IMR-90 (cell line): ENCODE results near the gene NDUFC2. TPM values are rescaled to one million over a fixed set of nuclear protein-coding genes. Genes with fewer than 3 reads are reported as not detected.

Source experiments
- ATAC-seq: fragments of 200-7000 bp; cut with Tn5 transposase; 2 replicates; pipeline ENCODE4 v1.9.1; 2020; ENCODE audit warnings: low read depth, mild to moderate bottlenecking, moderate library complexity
- BruUV-seq: library from RNA; stranded (reverse); fragments of 400-500 nt; replicated peaks from 2 replicates; lab custom pipeline; 2021; lab: Mats Ljungman, UMichigan
- CTCF ChIA-PET: fragments of 300-600 bp; formaldehyde crosslinking; extraction: SDS; loops from one replicate; lab custom pipeline; 2021; ENCODE audit warnings: antibody characterized with exemption; lab: Yijun Ruan, JAX
- POLR2A ChIA-PET: fragments of 300-600 bp; sonication (Branson Sonifier 250); formaldehyde crosslinking; loops from one replicate; lab custom pipeline; 2022; ENCODE audit warnings: antibody characterized with exemption; ENCODE audit not compliant: unreplicated experiment; lab: Charles Lee
- DNase-seq: peaks from one replicate; pipeline ENCODE4 v3.0.0; 2013
- H2AFZ ChIP-seq: replicated peaks from 2 replicates; pipeline ENCODE3; 2013; ENCODE audit warnings: low read length, mild to moderate bottlenecking; ENCODE audit not compliant: poor library complexity
- H2AK5ac ChIP-seq: 2 replicates; pipeline ENCODE4 v1.6.1; 2013; ENCODE audit warnings: low read depth, low read length, inconsistent platforms
- H2AK9ac ChIP-seq: replicated peaks from 2 replicates; pipeline ENCODE3; 2013; ENCODE audit warnings: mild to moderate bottlenecking, low read depth, low read length, moderate library complexity; ENCODE audit not compliant: poor library complexity
- H2BK120ac ChIP-seq: 2 replicates; pipeline ENCODE4 v1.6.1; 2013; ENCODE audit warnings: low read depth, low read length, inconsistent platforms
- H2BK15ac ChIP-seq: 3 replicates; pipeline ENCODE4 v1.6.1; 2013; ENCODE audit warnings: low read depth, low read length, inconsistent platforms
- H2BK20ac ChIP-seq: 2 replicates; pipeline ENCODE4 v1.6.1; 2013; ENCODE audit warnings: low read depth, mild to moderate bottlenecking, inconsistent platforms, low read length, moderate library complexity
- H2BK5ac ChIP-seq: 2 replicates; pipeline ENCODE4 v1.6.1; 2013; ENCODE audit warnings: mild to moderate bottlenecking, low read depth, low read length, inconsistent platforms; ENCODE audit not compliant: poor library complexity, severe bottlenecking
- H3K14ac ChIP-seq: replicated peaks from 2 replicates; pipeline ENCODE4 v1.6.1; 2013; ENCODE audit warnings: low read depth, low read length, inconsistent platforms
- H3K18ac ChIP-seq: 2 replicates; pipeline ENCODE4 v1.6.1; 2013; ENCODE audit warnings: low read depth, low read length, control low read depth
- H3K23ac ChIP-seq: 2 replicates; pipeline ENCODE4 v1.6.1; 2013; ENCODE audit warnings: low read depth, low read length, inconsistent platforms
- H3K27ac ChIP-seq: 2 replicates; pipeline ENCODE4 v1.5.1; 2013; ENCODE audit warnings: mild to moderate bottlenecking, control low read depth, low read length; ENCODE audit not compliant: insufficient read depth
- H3K27me3 ChIP-seq: 2 replicates; pipeline ENCODE4 v1.6.1; 2013; ENCODE audit warnings: low read length; ENCODE audit not compliant: control insufficient read depth, insufficient read depth
- H3K36me3 ChIP-seq: 2 replicates; pipeline ENCODE4 v1.6.1; 2013; ENCODE audit warnings: low read length, mixed read lengths; ENCODE audit not compliant: control insufficient read depth, insufficient read depth
- H3K4ac ChIP-seq: 2 replicates; pipeline ENCODE4 v1.6.1; 2013; ENCODE audit warnings: low read depth, low read length, inconsistent platforms
- H3K4me1 ChIP-seq: 2 replicates; pipeline ENCODE4 v1.6.1; 2013; ENCODE audit warnings: low read length, mixed read lengths; ENCODE audit not compliant: control insufficient read depth, insufficient read depth
- H3K4me2 ChIP-seq: 2 replicates; pipeline ENCODE4 v1.6.1; 2013; ENCODE audit warnings: low read depth, mild to moderate bottlenecking, control low read depth, low read length, moderate library complexity
- H3K4me3 ChIP-seq: 2 replicates; pipeline ENCODE4 v1.5.1; 2013; ENCODE audit warnings: low read depth, mild to moderate bottlenecking, control low read depth, low read length, moderate library complexity; ENCODE audit not compliant: insufficient read depth
- H3K56ac ChIP-seq: 2 replicates; pipeline ENCODE4 v1.6.1; 2013; ENCODE audit warnings: low read length, inconsistent platforms; ENCODE audit not compliant: insufficient read depth; ENCODE audit errors: extremely low read depth
- H3K79me1 ChIP-seq, 2 experiments: 2 replicates each; pipeline ENCODE4 v1.6.1; 2013; ENCODE audit warnings: low read length in 2 of 2, inconsistent platforms in 1 of 2, low read depth in 1 of 2
- H3K9ac ChIP-seq: 2 replicates; pipeline ENCODE4 v1.6.1; 2013; ENCODE audit warnings: low read depth, low read length, control low read depth
- H3K9me1 ChIP-seq: 2 replicates; pipeline ENCODE4 v1.6.1; 2013; ENCODE audit warnings: low read length, inconsistent platforms; ENCODE audit not compliant: insufficient read depth
- H3K9me3 ChIP-seq: 2 replicates; pipeline ENCODE4 v1.6.1; 2013; ENCODE audit warnings: low read length; ENCODE audit not compliant: control insufficient read depth, insufficient read depth
- H4K20me1 ChIP-seq: 2 replicates; pipeline ENCODE4 v1.6.1; 2013; ENCODE audit warnings: low read length, inconsistent platforms; ENCODE audit not compliant: insufficient read depth
- H4K5ac ChIP-seq: 2 replicates; pipeline ENCODE4 v1.6.1; 2013; ENCODE audit warnings: mild to moderate bottlenecking, low read depth, low read length, control low read depth
- H4K8ac ChIP-seq, 2 experiments: 2 replicates each; pipeline ENCODE4 v1.6.1; 2013; ENCODE audit warnings: low read depth in 2 of 2, low read length in 2 of 2, control low read depth in 1 of 2, inconsistent platforms in 1 of 2
- H4K91ac ChIP-seq: 2 replicates; pipeline ENCODE4 v1.6.1; 2013; ENCODE audit warnings: low read depth, low read length, inconsistent platforms; ENCODE audit not compliant: insufficient read depth
- BHLHE40 ChIP-seq: fragments of 150-350 bp; IDR thresholded peaks from 2 replicates; pipeline ENCODE4 v1.6.1; 2016; ENCODE audit warnings: mild to moderate bottlenecking, low read depth, low read length
- CTCF ChIP-seq: conservative IDR thresholded peaks from 2 replicates; pipeline ENCODE4 v1.5.1; 2012; ENCODE audit warnings: mild to moderate bottlenecking, low read depth, low read length, improper control_type of control experiment
- FOS ChIP-seq: fragments of 150-350 bp; IDR thresholded peaks from 2 replicates; pipeline ENCODE4 v1.6.1; 2016; ENCODE audit warnings: low read depth, low read length
- MAFK ChIP-seq: IDR thresholded peaks from 2 replicates; pipeline ENCODE4 v1.6.1; 2012; ENCODE audit warnings: low read depth, low read length, improper control_type of control experiment
- MAZ ChIP-seq: IDR thresholded peaks from 2 replicates; pipeline ENCODE4 v1.6.1; 2012; ENCODE audit warnings: low read depth, mild to moderate bottlenecking, low read length, improper control_type of control experiment, moderate library complexity, borderline replicate concordance
- RCOR1 ChIP-seq: IDR thresholded peaks from 2 replicates; pipeline ENCODE4 v1.6.1; 2012; ENCODE audit warnings: mild to moderate bottlenecking, low read length, improper control_type of control experiment; ENCODE audit not compliant: insufficient replicate concordance
- SMC3 ChIP-seq: fragments of 150-350 bp; IDR thresholded peaks from 2 replicates; pipeline ENCODE4 v1.6.1; 2016; ENCODE audit warnings: low read depth, mild to moderate bottlenecking, antibody characterized with exemption, low read length, moderate library complexity
- WGBS, 2 experiments: methylation state at CpG; one replicate each; pipeline versions ENCODE4 v1.1.5 to v1.1.7; 2013; ENCODE audit warnings: missing lambda C conversion rate in 2 of 2; ENCODE audit not compliant: insufficient read length in 1 of 2; ENCODE audit errors: extremely low coverage in 2 of 2; 5-methylcytosine and 5-hydroxymethylcytosine counted together
- dilution Hi-C: fragments of 300-500 bp; cut with HindIII; formaldehyde crosslinking; loops from one replicate; pipeline ENCODE4 v1.14.3; 2018; ENCODE audit warnings: low sequenced_read_pairs; ENCODE audit not compliant: unreplicated experiment
- in situ Hi-C: fragments of 300-500 bp; cut with MboI; formaldehyde crosslinking; loops from 3 replicates; pipeline ENCODE4 v1.14.3; 2019; ENCODE audit warnings: low sequenced_read_pairs, inconsistent platforms, mixed read lengths
- intact Hi-C: fragments of 100-400 bp; cut with micrococcal nuclease; formaldehyde crosslinking; loops from 2 replicates; pipeline ENCODE4 v1.10.0; 2022
- polyA plus RNA-seq, 3 experiments: library from polyadenylated mRNA; depleted of rRNA; stranded (reverse); fragments of >200 nt; gene quantifications; 2 replicates each; pipeline ENCODE4 v1.2.3, GENCODE V29; 2012; ENCODE audit warnings: low replicate concordance in 1 of 3
- total RNA-seq: library from RNA; depleted of rRNA; stranded (reverse); fragments of >200 nt; gene quantifications from 2 replicates; pipeline ENCODE4 v1.2.3, GENCODE V29; 2012

NDUFC2 gene
- total and polyA plus RNA-seq, 2 of the 4 experiments (the other 2 are of a cell fraction): 146 to 340 TPM

DNA sequence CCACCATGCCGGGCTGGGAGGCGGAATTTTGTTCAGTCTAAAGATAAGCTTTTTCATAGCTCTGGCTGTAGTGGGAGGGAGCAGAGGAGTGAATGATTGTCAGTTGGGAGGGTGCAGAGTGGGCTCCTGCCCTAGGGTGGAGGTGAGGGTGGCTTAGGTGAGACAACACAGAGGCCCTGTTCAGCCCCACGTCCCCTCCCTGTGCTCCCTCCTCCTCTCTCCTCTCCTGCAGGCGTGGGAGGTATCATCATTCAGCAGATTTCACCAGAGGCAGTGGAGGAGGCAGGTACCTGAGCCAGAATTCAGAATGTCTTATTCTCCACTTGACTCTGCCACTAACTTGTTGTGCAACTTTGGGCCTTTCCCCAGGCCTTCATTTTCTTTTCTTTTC is 17.7 kb downstream of the NDUFC2 start:
- H2AFZ ChIP-seq: no peak overlapping the region
- CTCF ChIA-PET: no interaction called here

More for the DNA sequence above, 17.7 kb downstream of the NDUFC2 start:
- Histone ChIP-seq H2BK5ac (no peak overlapping the region), H2AK9ac (no peak overlapping the region), H3K36me3 (no peaks in the 10 kb centered on the region), H3K27me3 (no peaks in the 10 kb centered on the region), H3K9me3 (no peaks in the 10 kb centered on the region), H3K14ac (no peak overlapping the region), H3K4me3 (no peak overlapping the region), H2BK20ac (no peak overlapping the region), H3K4me1 (no peaks in the 10 kb centered on the region; the same call in none of the 2 replicates), H2BK120ac (no peak overlapping the region), H4K91ac (no peak overlapping the region), H2BK15ac (no peak overlapping the region), H3K4me2 (no peak overlapping the region), H3K18ac (no peak overlapping the region), H3K9me1 (peaks cover 3% of the 10 kb centered on the region; the same call in 1 of the 2 replicates), H4K8ac (no peak overlapping the region), H3K23ac (no peak overlapping the region), H3K27ac (no peak overlapping the region), H4K5ac (no peak overlapping the region), H4K20me1 (no peaks in the 10 kb centered on the region), H2AK5ac (no peak overlapping the region), H3K4ac (no peak overlapping the region), H3K56ac (no peak overlapping the region), H3K9ac (no peak overlapping the region), H3K79me1 (peaks cover 0 to 10% of the 10 kb centered on the region in 2 experiments; a peak in 2 of 4 replicates)
- TF ChIP-seq FOS: no peak
- no peak for TF ChIP-seq RCOR1
- TF ChIP-seq BHLHE40: no peak
- TF ChIP-seq CTCF: no peak
- no peak for TF ChIP-seq SMC3
- TF ChIP-seq MAFK: no peak
- no peak for TF ChIP-seq MAZ
- DNase-seq (no peak), ATAC-seq (no peak)
- dilution Hi-C loops: no loop called here
- BruUV-seq: no TSS peak
- no CpG with 5 or more reads among the region's 4 CpGs for WGBS, 2 experiments
- POLR2A ChIA-PET: no interaction called here
- in situ Hi-C loops: no loop called here
- intact Hi-C loops: no loop called here
